A549 treated with DMSO at 1 μM for 4 hours (cell line): ENCODE data around the gene PJA2. TPM values are rescaled to one million over a fixed set of nuclear protein-coding genes. Genes with fewer than 3 reads are reported as not detected.

ENCODE experiments used
- total RNA-seq: library from RNA; stranded (reverse); fragments of 200-300 nt; extraction: Qiagen RNA extraction; gene quantifications from 5 replicates; pipeline ENCODE4 v1.2.3, GENCODE V29; 2022; ENCODE audit warnings: low read depth

Gene PJA2
- 14.6 to 21.6 TPM (median 20.4 TPM) in 5 replicates for total RNA-seq

DNA sequence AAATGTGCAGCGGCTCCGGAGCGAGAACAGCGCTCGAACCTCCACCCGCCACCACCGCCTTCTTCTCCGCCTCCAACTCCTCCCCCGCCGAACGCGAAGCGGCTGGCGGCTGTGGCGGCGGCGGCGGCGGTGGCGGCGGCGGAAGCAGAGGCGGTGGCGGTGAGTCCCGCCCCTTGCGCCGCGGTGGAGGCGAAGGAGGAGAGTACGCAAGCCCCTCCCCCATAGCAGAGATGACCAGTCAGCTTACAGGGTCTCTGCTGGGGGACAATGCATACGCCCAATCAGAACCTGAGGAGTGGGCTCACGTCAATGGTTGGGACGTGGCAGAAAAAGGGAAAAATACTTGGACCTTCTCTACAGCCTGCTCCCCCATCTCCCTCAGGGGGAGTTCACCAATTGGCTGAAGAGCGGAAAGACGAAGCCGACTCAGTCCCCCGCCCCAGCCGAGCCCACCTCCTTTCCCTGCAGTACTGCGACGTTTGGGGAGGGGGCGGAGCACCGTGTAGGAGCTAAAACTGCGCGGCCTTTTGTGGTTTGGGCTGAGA, at the start of gene PJA2:
Gene PJA2, minus strand, starts transcription at position 131 of the 545 bp plus-strand sequence. CDS start 26,541 bp downstream, outside the sequence.

